ENCODE measurements around the gene PDE7B. TPM values are rescaled to one million over a fixed set of nuclear protein-coding genes. Genes with fewer than 3 reads are reported as not detected.

Gene PDE7B
- total RNA-seq, 1 donor from 2014 or later, result 0.62 TPM

- no peaks in the 10 kb centered on the region for H3K4me1 Mint-ChIP-seq (ENCODE audit: unreplicated experiment)
- H3K36me3 Mint-ChIP-seq (ENCODE audit: low read depth, unreplicated experiment), result peaks cover 5% of the 10 kb centered on the region
- H3K27ac Mint-ChIP-seq (ENCODE audit: unreplicated experiment), result no peak overlapping the region
- no peak overlapping the region for H3K4me3 Mint-ChIP-seq (ENCODE audit: unreplicated experiment)
- H3K9me3 Mint-ChIP-seq (ENCODE audit: unreplicated experiment), result no peaks in the 10 kb centered on the region
- TF ChIP-seq CTCF (IDR thresholded peaks at IDR 0.05; ENCODE audit: unreplicated experiment), result no peak
- peaks cover 5% of the 10 kb centered on the region for H3K27me3 Mint-ChIP-seq (ENCODE audit: unreplicated experiment)
- DNase-seq (ENCODE audit: low spot score), result no peak
Observed at GRCh38 chr6:136090929-136091328, 239.4 kb downstream of the PDE7B start.

DNA sequence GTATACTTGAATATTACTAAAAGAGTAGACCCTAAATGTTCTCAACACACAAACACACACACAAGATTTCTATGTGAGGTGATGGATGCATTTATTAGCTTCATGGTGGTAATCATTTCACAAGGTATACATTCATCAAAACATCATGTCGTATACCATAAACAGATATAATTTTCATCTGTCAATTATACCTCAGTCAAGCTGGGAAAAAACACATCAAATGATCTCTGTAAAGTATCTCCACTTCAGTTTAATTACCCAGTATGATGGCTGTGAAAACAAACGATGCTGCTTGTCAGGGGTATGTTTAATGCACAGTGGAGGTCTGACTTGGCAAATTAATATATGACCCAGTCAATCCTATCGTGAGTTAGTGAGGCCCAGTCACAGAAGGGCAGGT, 241.4 kb downstream of the PDE7B start:
- no peak overlapping the region for H3K4me3 Mint-ChIP-seq (ENCODE audit: unreplicated experiment)
- DNase-seq (ENCODE audit: low spot score), result no peak
- no peak overlapping the region for H3K27ac Mint-ChIP-seq (ENCODE audit: unreplicated experiment)
- peaks cover 5% of the 10 kb centered on the region for H3K27me3 Mint-ChIP-seq (ENCODE audit: unreplicated experiment)
- H3K4me1 Mint-ChIP-seq (ENCODE audit: unreplicated experiment), result no peaks in the 10 kb centered on the region
- peaks cover 5% of the 10 kb centered on the region for H3K36me3 Mint-ChIP-seq (ENCODE audit: low read depth, unreplicated experiment)
- no peaks in the 10 kb centered on the region for H3K9me3 Mint-ChIP-seq (ENCODE audit: unreplicated experiment)
- no peak for TF ChIP-seq CTCF (IDR thresholded peaks at IDR 0.05; ENCODE audit: unreplicated experiment)

DNA sequence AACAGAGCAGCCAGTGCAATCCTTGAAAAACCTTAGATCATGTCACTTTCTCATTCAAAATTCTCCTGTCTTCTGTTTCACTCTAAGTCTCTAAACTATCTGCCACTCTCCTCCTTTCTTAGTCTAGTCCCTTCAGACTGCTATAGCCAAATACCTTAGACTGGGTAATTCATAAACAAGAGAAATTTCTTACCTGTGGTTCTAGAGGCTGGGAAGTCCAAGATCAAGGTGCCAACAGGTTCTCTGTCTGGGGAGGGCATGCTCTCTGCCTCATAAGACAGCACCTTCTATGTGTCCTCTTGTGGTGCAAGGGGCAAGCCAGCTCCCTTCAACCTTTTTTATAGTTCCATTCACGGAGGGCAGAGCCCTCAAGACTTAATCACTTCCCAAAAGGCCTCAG, 242.3 kb downstream of the PDE7B start:
- no peaks in the 10 kb centered on the region for H3K9me3 Mint-ChIP-seq (ENCODE audit: unreplicated experiment)
- no peaks in the 10 kb centered on the region for H3K4me1 Mint-ChIP-seq (ENCODE audit: unreplicated experiment)
- TF ChIP-seq CTCF (IDR thresholded peaks at IDR 0.05; ENCODE audit: unreplicated experiment), result no peak
- peaks cover 5% of the 10 kb centered on the region for H3K36me3 Mint-ChIP-seq (ENCODE audit: low read depth, unreplicated experiment)
- DNase-seq (ENCODE audit: low spot score), result no peak
- H3K27me3 Mint-ChIP-seq (ENCODE audit: unreplicated experiment), result peaks cover 5% of the 10 kb centered on the region
- no peak overlapping the region for H3K4me3 Mint-ChIP-seq (ENCODE audit: unreplicated experiment)
- H3K27ac Mint-ChIP-seq (ENCODE audit: unreplicated experiment), result no peak overlapping the region

DNA sequence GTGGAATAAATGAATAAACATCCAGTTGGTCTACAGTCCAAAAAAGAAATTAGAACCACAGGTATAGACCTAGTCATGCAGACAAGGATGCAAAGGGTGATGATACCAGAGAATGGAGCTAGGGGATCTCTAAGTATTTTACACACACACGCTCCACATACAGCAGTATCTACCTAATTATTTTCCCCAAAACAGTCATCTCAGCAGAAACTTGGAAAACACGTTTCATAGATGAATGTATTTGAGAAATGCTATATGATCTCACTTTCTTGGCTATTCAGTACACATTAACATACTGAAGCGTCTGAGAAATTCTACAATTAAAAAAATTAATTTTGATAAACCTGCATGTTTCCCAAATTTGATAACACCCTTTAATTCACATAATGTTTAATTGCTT, 243.3 kb downstream of the PDE7B start:
- Mint-ChIP-seq H3K9me3 (ENCODE audit: unreplicated experiment) (no peaks in the 10 kb centered on the region), H3K27ac (ENCODE audit: unreplicated experiment) (no peak overlapping the region), H3K4me3 (ENCODE audit: unreplicated experiment) (no peak overlapping the region), H3K36me3 (ENCODE audit: low read depth, unreplicated experiment) (peaks cover 5% of the 10 kb centered on the region), H3K4me1 (ENCODE audit: unreplicated experiment) (no peaks in the 10 kb centered on the region), H3K27me3 (ENCODE audit: unreplicated experiment) (peaks cover 5% of the 10 kb centered on the region)
- DNase-seq (ENCODE audit: low spot score), result no peak
- TF ChIP-seq CTCF (IDR thresholded peaks at IDR 0.05; ENCODE audit: unreplicated experiment), result no peak

GRCh38 chr6:136095986-136096385, 244.5 kb downstream of the PDE7B start:
- Mint-ChIP-seq H3K27ac (ENCODE audit: unreplicated experiment) (no peak overlapping the region), H3K36me3 (ENCODE audit: low read depth, unreplicated experiment) (peaks cover 5% of the 10 kb centered on the region), H3K4me3 (ENCODE audit: unreplicated experiment) (no peak overlapping the region), H3K4me1 (ENCODE audit: unreplicated experiment) (no peaks in the 10 kb centered on the region), H3K9me3 (ENCODE audit: unreplicated experiment) (no peaks in the 10 kb centered on the region), H3K27me3 (ENCODE audit: unreplicated experiment) (peaks cover 5% of the 10 kb centered on the region)
- DNase-seq (ENCODE audit: low spot score), result no peak
- no peak for TF ChIP-seq CTCF (IDR thresholded peaks at IDR 0.05; ENCODE audit: unreplicated experiment)

Data from endothelial cell (in vitro differentiated cells).